HTERT RPE-1 (cell line): Measurements from ENCODE around the gene MAP2K5.

Experiments
- in situ Hi-C: fragments of 300-500 bp; cut with MboI; formaldehyde crosslinking; loops from 4 replicates; pipeline ENCODE4 v1.14.3; 2020; ENCODE audit warnings: low sequenced_read_pairs

The MAP2K5 gene

DNA sequence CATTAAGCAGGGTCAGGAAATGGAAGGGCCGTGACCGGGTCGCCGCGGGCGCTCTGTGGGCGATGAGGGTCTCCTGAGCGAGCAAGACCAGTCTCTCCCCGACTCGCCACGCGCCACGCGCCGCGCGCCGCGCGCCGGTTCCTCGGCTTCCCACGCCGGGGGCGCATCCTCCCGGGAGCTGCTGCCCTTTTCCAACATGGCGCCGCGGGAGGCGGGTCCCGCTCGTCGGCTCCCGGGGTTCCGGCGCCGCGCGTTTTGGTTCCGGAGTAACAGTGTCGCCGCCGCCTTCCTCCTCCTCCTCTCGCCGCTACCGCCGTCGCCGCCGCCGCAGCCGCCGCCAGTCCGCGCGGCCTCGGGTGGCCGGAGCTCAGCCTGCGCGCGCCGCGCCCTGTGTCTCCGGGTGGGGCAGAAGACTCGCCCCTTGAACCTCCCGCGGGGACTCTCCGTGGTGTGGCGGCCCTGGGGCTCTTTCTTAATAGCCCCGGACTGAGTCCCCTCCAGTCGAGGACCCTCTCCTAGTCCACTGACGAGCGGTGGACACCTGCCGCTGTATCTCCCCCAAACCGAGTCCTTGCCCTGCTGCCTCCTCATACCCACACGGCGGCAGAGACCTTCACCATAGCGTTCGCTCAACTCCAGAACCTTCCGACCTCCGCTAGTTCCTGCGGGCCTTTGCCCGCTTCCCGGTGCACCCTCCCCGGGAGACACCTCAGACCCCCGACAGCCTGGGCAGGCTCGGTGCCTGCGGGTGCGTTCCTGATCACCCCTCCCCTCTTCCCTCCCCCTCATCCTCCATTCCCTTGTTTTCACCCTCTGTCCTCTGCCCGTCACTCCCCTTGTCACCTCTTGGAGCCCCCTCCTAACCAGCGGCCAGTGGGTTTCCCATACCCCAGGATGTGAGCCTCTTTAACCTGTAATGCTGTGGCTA lies at the start of gene MAP2K5:
Gene MAP2K5 (plus strand): TSS at position 284 of the 928 bp plus-strand sequence. CDS start 633 bp downstream, at position 917.
- in situ Hi-C loops = no loop called here

- in situ Hi-C loops = no loop called here
These were observed 46.9 kb upstream of the MAP2K5 start for GRCh38 chr15:67495585-67495984.

- in situ Hi-C loops = no loop called here
These were observed 41.2 kb upstream of the MAP2K5 start for GRCh38 chr15:67501177-67501835.

- in situ Hi-C loops = no loop called here
These were observed 40.6 kb upstream of the MAP2K5 start for GRCh38 chr15:67501836-67502461.

DNA sequence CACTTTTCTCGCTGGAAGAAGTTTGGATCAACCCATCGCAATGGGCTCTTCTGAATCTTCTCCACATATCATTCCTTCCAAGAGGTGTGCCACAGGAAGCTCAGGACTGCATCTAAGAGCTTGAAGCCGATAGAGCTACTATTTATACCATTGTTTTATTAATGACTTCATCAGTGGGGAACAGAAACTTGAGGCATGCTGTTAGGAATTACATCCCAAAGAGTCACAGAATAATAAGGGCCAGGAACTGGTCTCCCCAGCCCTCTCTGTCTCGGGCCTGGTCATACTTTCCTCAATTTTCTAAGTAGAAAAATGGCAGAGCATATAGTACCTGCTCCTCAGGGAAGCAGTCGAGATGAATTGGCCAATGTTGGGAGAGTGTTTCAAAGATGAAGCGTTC lies 38.4 kb upstream of the MAP2K5 start:
- in situ Hi-C loops = no loop called here

- in situ Hi-C loops = no loop called here
These were observed 37.7 kb upstream of the MAP2K5 start for GRCh38 chr15:67504796-67505195.

DNA sequence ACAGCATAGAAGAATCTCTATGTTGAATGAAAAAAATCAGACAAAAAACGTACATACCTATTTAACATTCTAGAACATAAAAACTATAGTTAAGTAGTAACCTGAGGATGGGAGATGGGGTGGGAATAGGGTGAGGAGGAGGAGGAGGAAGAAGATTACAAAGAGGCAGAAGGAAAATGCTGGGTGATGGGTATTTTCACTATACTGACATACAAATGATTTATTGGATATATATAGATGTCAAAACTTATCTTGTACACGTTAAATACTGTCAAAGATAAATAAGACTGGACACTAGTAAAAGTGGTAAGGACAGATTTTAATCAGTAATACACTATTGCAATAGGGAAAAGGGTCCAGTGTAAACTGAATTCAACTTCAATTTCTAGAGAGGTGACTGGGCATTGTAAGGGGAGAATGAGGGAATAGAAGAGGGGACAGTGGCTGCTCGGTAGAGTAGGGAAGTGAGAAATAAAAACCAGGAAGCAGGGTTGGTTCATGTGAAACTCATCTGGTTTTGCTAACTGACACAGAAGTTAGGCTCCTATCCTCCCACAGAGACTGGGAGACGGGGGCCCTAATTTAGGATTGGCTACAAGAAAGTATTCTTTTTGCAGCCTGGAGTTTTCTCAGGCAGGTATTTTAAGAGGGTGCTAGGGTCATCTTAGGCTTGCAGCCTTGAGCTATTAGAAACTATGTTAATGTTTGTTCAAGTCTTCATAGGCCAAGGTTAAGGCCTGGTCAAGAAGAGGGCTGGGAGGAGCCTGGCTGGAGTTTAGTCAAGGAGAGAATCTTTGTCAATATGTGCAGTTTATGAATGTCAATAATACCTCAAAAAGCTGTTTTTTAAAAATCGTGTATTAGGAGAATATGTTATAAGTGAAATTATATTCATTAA lies 36.6 kb upstream of the MAP2K5 start:
- in situ Hi-C loops = no loop called here

GRCh38 chr15:67506775-67507747 lies 35.4 kb upstream of the MAP2K5 start:
- in situ Hi-C loops = no loop called here

- in situ Hi-C loops = no loop called here
These were observed 34.1 kb upstream of the MAP2K5 start for GRCh38 chr15:67508407-67508806.

DNA sequence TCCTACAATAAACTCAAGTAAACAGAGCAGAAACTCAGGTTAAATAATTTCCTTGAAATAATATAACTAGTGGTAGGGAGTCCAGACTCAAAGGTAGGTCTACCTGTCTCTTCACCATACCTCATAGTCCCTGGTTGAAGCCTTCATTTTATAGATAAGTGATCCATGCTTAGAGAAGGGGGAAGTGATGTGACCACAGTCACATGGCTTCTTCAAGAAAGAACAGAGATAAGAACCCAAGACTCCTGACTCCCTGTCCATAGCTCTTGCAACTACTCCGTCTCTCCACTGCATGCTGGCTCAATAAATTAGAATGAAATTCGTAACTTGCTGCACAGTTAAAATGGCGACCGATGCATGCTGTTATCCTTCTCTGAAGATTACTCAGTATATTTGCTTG lies 32.6 kb upstream of the MAP2K5 start:
- in situ Hi-C loops = no loop called here

- in situ Hi-C loops = no loop called here
These were observed 31.8 kb upstream of the MAP2K5 start for GRCh38 chr15:67510597-67511190.

DNA sequence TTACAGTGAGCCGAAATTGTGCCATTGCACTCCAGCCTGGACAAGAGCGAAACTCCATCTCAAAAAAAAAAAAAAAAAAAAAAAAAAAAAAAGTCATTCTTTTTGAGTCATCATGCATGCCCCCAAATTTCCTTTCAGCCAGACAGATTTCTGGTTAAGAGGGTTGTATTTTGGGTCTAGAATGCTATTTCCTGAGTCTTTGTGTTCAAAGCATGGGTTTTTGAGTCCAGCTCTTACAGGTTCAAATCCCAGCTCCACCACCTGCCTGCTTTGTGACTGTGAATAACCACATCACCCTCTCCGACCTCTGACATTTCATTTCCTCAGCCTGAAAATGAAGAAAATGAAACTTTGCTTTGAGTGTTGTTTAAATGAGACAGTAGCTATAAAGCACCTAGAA lies 30.9 kb upstream of the MAP2K5 start:
- in situ Hi-C loops = no loop called here

GRCh38 chr15:67512140-67512539 lies 30.4 kb upstream of the MAP2K5 start:
- in situ Hi-C loops = no loop called here

DNA sequence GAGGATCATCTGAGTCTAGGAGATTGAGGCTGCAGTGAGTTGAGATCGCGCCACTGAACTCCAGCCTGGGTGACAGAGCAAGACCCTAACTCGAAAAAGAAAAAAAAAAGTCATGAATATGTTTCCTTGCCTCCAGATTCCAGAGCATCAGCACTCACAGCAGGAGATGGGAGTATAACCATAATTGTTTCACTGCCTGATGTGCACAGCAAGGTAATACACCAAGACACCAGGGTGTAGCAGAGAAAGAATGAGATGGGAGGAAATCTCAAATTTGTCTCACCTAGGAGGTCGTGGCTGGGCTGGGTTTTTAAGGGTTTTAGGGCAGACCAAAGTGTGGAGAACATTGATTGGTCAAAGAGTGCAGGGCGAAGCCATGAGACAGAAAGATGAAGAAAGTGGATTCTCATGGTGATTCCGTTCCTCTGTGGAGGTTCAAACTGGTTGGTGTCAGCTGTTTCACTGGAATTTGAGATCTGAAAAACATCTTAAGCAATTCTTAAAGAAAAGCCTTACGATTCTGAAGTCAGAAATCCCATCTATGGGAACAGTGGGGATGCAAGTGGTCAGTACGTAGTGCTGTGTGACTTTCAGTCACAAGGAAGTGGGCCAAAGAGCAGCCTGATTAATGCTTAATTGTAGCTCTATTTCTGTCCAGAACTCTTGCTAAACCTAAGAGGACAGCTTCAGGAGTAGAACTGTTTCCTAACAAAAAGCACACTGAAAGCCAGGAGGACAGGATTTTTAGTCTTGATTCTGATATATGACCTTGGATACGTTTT lies 29.4 kb upstream of the MAP2K5 start:
- in situ Hi-C loops = no loop called here

DNA sequence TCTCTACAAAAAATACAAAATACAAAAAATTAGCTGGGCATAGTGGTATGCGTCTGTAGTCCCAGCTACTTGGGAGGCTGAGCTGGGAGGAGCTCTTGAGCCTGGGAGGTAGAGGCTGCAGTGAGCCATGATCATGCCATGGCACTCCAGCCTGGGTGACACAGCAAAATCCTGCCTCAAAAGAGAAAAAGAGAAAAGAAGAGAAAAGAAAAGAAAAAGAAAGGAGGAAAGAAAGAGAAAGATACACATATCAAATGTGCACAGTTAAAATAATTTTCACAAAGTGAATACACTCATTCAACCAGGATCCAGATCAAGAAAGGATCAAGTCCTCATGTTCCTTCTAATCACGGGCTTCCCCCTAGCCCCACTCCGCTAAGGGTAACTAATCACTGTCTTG lies 27.4 kb upstream of the MAP2K5 start:
- in situ Hi-C loops = no loop called here

- in situ Hi-C loops = no loop called here
These were observed 26.9 kb upstream of the MAP2K5 start for GRCh38 chr15:67515557-67515956.

GRCh38 chr15:67520321-67521028 lies 22.0 kb upstream of the MAP2K5 start:
- in situ Hi-C loops = no loop called here
